SHP77 treated with DMSO at 0.1 percent for 48 hours (cell line): ENCODE results near the gene RERE.

Experiments
- DNase-seq: peaks from one replicate; lab custom pipeline; 2025; lab: John Stamatoyannopoulos, UW

RERE gene

GRCh38 chr1:8541961-8542521 lies 275.4 kb downstream of the RERE start:
- DNase-seq = no peak

GRCh38 chr1:8540971-8541370 lies 276.5 kb downstream of the RERE start:
- no peak for DNase-seq

GRCh38 chr1:8540261-8540941 lies 277.0 kb downstream of the RERE start:
- DNase-seq = no peak

DNA sequence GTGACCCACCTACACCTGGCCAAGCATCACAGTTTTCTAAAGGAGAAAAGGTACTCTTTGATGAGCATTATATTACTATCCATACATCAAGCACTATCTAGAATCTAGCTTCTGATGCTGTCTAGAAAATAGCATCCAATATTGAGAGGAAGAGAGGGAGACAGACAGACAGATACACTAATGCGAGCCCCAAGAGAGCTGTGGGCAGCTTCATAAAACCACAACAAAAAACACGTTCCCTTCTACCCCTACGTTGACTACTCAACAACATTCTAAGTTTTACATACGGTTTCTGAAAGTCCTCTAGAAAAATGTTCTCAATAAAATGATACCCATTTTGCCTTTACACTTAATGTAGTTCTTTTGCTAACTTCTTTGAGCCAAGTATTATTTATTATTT lies 277.8 kb downstream of the RERE start:
- no peak for DNase-seq

GRCh38 chr1:8538502-8538901 lies 278.9 kb downstream of the RERE start:
- no peak for DNase-seq

DNA sequence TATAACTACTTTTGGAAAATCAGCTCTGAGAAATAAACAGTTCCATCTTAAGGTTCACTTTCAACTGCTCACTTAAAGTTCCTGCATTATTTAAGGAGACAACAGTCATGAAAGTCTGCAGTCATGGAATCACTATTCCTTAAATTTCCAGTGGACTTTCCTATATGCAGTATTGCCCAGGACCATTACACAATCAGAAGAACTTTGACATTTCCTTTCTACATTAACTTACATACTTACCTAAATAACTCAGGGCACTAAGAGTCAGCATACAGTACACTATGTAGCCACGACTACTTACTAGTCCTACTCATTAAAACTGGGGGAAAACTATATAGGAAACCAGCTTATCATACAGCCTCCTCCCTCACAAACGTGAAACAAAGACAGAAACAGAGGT lies 279.4 kb downstream of the RERE start:
- no peak for DNase-seq

GRCh38 chr1:8536515-8536914 lies 280.9 kb downstream of the RERE start:
- DNase-seq = no peak

DNA sequence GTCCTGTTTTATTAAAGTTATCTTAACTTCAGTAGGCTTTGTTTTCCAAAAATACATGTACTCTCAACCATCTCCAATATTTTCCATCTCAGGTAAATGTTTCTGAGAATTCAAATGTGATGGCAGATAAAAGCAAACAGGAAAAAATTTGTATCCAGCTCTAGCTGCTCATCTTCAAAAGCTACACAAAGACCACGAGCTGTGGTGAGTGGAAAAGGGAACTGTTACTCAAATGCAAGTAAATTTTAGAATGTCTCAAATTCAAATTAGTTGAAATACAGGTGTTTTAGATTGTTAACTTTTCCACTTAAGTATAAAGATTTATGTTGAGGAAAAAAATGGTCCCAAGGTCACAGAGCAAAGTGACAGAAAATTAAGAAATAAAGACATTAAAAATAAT lies 283.5 kb downstream of the RERE start:
- no peak for DNase-seq

- no peak for DNase-seq
Observed at GRCh38 chr1:8533124-8533523, 284.3 kb downstream of the RERE start.

DNA sequence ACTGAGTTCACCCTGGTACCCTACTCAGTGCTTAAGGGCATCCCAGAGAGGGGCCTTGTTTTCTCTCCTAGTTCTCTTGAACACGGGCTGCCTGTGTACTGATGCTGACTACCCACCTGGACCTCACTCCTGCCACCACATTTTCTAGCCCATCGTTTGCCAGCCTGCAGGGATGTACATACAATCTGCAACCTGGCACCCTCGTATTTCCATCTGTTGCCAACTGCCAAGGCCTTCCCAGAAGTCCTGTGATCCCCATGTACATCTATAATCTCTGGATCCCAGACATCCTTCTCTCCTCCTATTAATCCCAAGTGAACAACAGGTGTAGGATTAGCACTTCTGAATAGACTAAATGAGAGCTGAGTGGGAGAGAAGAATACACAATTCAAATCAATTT lies 287.5 kb downstream of the RERE start:
- no peak for DNase-seq

DNA sequence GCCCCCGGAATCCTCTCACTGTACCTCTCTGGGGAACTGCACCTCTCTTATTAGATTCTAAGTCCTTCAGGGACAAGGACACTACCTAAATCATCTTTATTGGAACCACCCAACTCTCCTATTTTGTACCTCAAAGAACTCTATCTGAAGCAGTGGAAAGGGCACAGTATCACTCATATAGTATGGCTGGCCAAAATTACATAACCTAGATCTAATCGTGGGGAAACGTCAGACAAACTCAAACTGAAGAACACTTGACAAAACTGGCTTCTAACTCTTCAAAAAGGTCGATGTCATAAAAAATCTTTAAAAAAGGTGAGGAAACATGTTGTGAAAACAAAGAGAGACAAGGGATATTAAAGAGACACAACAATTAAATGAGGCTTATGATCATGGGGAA lies 289.5 kb downstream of the RERE start:
- no peak for DNase-seq

GRCh38 chr1:8525558-8526275 lies 291.7 kb downstream of the RERE start:
- DNase-seq = peak; percentile 90

- DNase-seq = no peak
Observed at GRCh38 chr1:8525216-8525557, 292.3 kb downstream of the RERE start.

DNA sequence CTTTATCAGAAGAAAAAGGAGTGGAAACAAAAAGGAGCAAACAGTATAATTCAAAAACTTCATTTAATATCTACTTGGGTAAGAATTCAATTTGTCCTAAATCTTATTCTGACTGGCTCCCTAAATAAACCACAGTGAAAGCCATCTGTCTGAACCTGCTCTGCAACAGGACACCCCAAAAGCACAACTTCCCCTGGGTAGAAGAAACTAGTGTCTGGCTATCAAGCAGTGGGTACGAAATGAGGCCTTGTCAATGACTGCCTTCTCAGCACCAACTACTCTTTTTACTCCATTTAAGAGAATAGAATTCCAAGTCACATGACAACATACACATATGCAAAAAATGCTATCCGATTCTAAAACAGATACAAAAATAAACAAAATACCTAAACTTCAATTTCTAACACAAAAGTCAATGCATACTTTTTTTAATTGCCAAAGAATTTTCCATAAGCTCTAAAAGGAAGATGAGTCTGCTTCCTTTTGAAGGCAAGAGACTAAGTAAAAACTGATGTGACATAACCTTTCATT lies 292.7 kb downstream of the RERE start:
- DNase-seq = no peak

DNA sequence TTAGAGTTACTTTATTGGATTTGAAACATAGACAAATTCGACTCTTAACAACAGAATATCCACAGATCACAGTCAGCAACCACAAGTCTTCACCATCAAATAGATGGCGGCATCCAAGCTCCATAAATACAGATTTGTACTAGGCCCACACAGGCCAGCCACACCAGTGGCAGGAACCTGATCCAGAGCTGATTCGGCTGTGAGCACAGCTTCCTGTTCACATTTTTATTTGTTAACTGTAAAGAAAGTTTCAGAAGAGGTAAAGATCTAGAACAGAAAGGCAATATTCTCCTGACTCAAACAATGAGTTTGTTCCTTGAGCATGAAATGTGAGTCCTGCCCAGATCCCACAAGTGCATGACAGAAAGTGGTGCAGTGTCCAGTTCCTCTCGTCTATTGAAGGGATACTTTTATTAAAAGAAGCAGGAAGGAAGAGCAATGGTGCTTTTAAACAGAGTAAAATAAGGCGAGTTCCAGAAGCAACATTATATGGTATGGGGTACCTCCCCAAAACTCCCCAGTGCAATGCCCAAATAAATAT lies 293.7 kb downstream of the RERE start:
- DNase-seq = no peak

- no peak for DNase-seq
Observed at GRCh38 chr1:8520483-8520966, 296.9 kb downstream of the RERE start.

DNA sequence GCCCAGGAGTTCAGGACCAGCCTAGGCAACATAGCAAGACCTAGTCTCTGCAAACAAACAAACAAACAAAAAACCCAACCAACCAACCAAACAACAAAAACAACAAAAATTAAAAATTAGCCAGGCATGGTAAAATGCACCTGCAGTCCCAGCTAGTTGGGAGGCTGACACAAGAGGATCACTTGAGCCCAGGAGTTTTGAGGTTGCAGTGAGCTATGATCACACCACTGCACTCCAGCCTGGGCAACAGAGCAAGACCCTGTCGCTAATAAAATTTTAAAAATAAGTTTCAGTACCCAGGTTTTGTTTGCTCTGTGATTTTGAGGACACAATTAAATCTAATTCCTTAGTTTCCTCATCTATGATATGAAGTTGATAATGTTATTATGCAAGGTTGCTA lies 298.3 kb downstream of the RERE start:
- no peak for DNase-seq

DNA sequence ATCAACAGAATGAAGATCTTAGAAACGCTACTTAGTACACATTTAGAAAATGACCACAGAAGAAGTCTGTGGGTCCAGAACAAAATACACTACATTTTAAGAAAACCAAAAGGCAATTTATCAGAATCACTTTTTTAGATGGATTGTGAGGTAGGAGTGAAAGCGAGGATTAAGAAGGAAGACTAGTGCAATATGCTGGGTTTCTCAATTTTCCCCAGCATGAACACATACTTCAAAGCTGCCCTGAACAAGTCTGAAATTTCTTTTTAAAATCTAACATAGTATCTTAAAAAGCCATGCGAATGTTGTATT lies 299.0 kb downstream of the RERE start:
- DNase-seq = no peak

- DNase-seq = no peak
Observed at GRCh38 chr1:8517661-8518489, 299.6 kb downstream of the RERE start.

DNA sequence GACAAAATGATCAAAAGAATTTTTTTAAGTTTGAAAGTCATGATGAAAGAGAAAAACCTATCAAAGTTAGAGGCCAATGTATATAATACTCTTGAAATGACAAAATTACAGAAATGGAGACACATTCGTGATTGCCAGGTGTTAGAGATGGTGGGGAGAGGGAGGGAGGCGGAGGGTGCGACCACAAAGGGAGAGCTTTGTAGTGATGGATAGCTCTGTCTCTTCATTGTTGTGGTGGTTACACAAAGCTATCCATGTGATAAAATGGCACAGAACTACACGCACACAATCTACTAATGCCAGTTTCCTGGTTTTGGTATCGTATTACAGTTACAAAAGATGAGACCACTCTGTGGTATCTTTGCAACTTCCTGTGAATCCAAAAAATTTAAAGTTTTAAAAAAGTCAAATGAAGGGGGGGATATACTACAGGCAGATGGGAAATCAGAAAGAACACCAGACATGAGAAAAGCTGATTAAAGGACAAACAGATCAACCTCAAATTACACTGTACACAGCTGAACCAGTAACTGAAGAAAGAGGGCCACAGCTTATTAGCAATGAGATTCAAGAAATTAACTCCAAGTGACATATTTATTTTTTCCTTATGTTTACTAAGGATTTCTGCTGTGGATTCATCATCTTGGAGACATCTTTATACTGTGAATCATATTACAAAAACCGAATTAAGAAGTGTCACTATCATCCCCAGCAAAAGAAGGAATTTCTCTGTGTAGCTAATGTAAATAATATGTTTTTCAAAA lies 300.5 kb downstream of the RERE start:
- DNase-seq = no peak

GRCh38 chr1:8516278-8516777 lies 301.1 kb downstream of the RERE start:
- DNase-seq = no peak
